SK-N-SH treated with all-trans-retinoic acid at 6 μM for 48 hours (cell line): ENCODE results near the gene NAPB.

ENCODE experiments used
- ATAC-seq: fragments of 200-7000 bp; cut with Tn5 transposase; 3 replicates; pipeline ENCODE4 v1.9.1; 2020; ENCODE audit warnings: mild to moderate bottlenecking, moderate library complexity
- ARNTL ChIP-seq: fragments of 450-650 bp; formaldehyde crosslinking; IDR thresholded peaks from 2 replicates; pipeline ENCODE4 v1.5.0; 2020; ENCODE audit warnings: low read depth, mild to moderate bottlenecking, moderate library complexity, borderline replicate concordance
- CSDC2 ChIP-seq: fragments of 250-450 bp; sonication (Bioruptor Pico); IDR thresholded peaks from 2 replicates; pipeline ENCODE4 v1.5.0; 2020; ENCODE audit warnings: mild to moderate bottlenecking, moderate library complexity
- ESRRG ChIP-seq: fragments of 250-450 bp; sonication (Bioruptor Pico); IDR thresholded peaks from 2 replicates; pipeline ENCODE4 v1.6.1; 2021; ENCODE audit warnings: mild to moderate bottlenecking
- GLIS3 ChIP-seq: fragments of 250-450 bp; sonication (Bioruptor Pico); IDR thresholded peaks from 2 replicates; pipeline ENCODE4 v1.5.0; 2020; ENCODE audit warnings: mild to moderate bottlenecking, moderate library complexity
- ISL1 ChIP-seq: fragments of 250-450 bp; sonication (Bioruptor Pico); IDR thresholded peaks from 2 replicates; pipeline ENCODE4 v2.1.2; 2022; ENCODE audit warnings: mild to moderate bottlenecking, moderate library complexity
- PPARA ChIP-seq: fragments of 250-450 bp; sonication (Bioruptor Pico); IDR thresholded peaks from 2 replicates; pipeline ENCODE4 v1.5.0; 2020; ENCODE audit warnings: mild to moderate bottlenecking, borderline replicate concordance
- RARB ChIP-seq: fragments of 250-450 bp; sonication (Bioruptor Pico); IDR thresholded peaks from 2 replicates; pipeline ENCODE4 v1.8.0; 2021; ENCODE audit warnings: mild to moderate bottlenecking, moderate library complexity
- SNAI2 ChIP-seq: fragments of 250-450 bp; sonication (Bioruptor Pico); IDR thresholded peaks from 2 replicates; pipeline ENCODE4 v1.5.0; 2020; ENCODE audit warnings: mild to moderate bottlenecking, moderate library complexity
- TCF4 ChIP-seq: fragments of 250-450 bp; sonication (Bioruptor Pico); IDR thresholded peaks from 2 replicates; pipeline ENCODE4 v1.8.0; 2021; ENCODE audit warnings: mild to moderate bottlenecking, moderate library complexity, borderline replicate concordance
- ZC3H10 ChIP-seq: fragments of 250-450 bp; sonication (Bioruptor Pico); IDR thresholded peaks from 2 replicates; pipeline ENCODE4 v1.5.1; 2021; ENCODE audit warnings: mild to moderate bottlenecking, moderate library complexity
- ZFP3 ChIP-seq: fragments of 250-450 bp; sonication (Bioruptor Pico); IDR thresholded peaks from 2 replicates; pipeline ENCODE4 v1.5.0; 2020; ENCODE audit warnings: mild to moderate bottlenecking, moderate library complexity
- ZFP30 ChIP-seq: fragments of 450-650 bp; formaldehyde crosslinking; IDR thresholded peaks from 2 replicates; pipeline ENCODE4 v1.5.0; 2022; ENCODE audit warnings: mild to moderate bottlenecking, moderate library complexity
- ZNF565 ChIP-seq: fragments of 450-650 bp; formaldehyde crosslinking; conservative IDR thresholded peaks from 2 replicates; pipeline ENCODE4 v1.5.0; 2020; ENCODE audit warnings: low read depth, mild to moderate bottlenecking, moderate library complexity
- ZNF70 ChIP-seq: fragments of 450-650 bp; formaldehyde crosslinking; IDR thresholded peaks from 2 replicates; pipeline ENCODE4 v1.5.0; 2020; ENCODE audit warnings: mild to moderate bottlenecking, moderate library complexity
- ZNF8 ChIP-seq: fragments of 450-650 bp; formaldehyde crosslinking; IDR thresholded peaks from 2 replicates; pipeline ENCODE4 v1.5.0; 2020; ENCODE audit warnings: mild to moderate bottlenecking, moderate library complexity
- TF ChIP-seq, protein P1 (sequence below): fragments of 250-450 bp; sonication (Bioruptor Pico); IDR thresholded peaks from 2 replicates; pipeline ENCODE4 v1.5.0; 2020; ENCODE audit warnings: mild to moderate bottlenecking, moderate library complexity
- TF ChIP-seq, protein P2 (sequence below): fragments of 250-450 bp; sonication (Bioruptor Pico); IDR thresholded peaks from 2 replicates; pipeline ENCODE4 v1.8.0; 2021; ENCODE audit warnings: low read depth, mild to moderate bottlenecking, moderate library complexity, borderline replicate concordance
- TF ChIP-seq, protein P3 (sequence below): fragments of 250-450 bp; sonication (Bioruptor Pico); IDR thresholded peaks from 2 replicates; pipeline ENCODE4 v1.5.1; 2020; ENCODE audit warnings: low read depth, mild to moderate bottlenecking, moderate library complexity
- TF ChIP-seq, protein P4 (sequence below): fragments of 250-450 bp; sonication (Bioruptor Pico); IDR thresholded peaks from 2 replicates; pipeline ENCODE4 v1.5.1; 2021; ENCODE audit warnings: mild to moderate bottlenecking, moderate library complexity
- TF ChIP-seq, protein P5 (sequence below): fragments of 250-450 bp; sonication (Bioruptor Pico); IDR thresholded peaks from 2 replicates; pipeline ENCODE4 v1.8.0; 2020; ENCODE audit warnings: mild to moderate bottlenecking, moderate library complexity, borderline replicate concordance

NAPB gene

DNA sequence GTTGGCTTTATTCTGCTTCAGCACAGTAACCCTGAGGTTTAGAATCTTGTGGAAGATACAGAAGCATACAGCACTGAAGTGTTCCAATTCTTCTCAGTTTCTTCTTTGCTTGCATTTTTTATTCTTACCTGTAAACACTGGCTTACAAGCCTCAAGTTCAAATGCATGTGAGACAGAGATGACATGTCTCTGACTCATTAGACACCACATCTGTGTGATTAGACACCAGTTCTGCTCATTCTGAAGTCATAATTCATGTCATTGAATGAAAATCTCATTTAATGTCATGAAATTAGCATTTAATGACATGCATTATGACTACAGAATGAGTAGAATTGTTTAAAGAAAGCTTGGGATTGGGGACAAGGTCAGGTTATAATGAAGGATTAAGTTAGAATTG, 53.5 kb downstream of the NAPB start:
- no peak for ATAC-seq
- TF ChIP-seq ISL1 (CRISPR knock-in tag) (no peak), CSDC2 (CRISPR knock-in tag) (no peak), SNAI2 (CRISPR knock-in tag) (no peak), ZFP30 (CRISPR knock-in tag) (no peak), ZNF8 (CRISPR knock-in tag) (no peak), GLIS3 (no peak), ZC3H10 (CRISPR knock-in tag) (no peak), ZNF70 (no peak), ARNTL (CRISPR knock-in tag) (no peak), PPARA (CRISPR knock-in tag) (no peak), RARB (no peak)
- TF ChIP-seq, protein P1, sequence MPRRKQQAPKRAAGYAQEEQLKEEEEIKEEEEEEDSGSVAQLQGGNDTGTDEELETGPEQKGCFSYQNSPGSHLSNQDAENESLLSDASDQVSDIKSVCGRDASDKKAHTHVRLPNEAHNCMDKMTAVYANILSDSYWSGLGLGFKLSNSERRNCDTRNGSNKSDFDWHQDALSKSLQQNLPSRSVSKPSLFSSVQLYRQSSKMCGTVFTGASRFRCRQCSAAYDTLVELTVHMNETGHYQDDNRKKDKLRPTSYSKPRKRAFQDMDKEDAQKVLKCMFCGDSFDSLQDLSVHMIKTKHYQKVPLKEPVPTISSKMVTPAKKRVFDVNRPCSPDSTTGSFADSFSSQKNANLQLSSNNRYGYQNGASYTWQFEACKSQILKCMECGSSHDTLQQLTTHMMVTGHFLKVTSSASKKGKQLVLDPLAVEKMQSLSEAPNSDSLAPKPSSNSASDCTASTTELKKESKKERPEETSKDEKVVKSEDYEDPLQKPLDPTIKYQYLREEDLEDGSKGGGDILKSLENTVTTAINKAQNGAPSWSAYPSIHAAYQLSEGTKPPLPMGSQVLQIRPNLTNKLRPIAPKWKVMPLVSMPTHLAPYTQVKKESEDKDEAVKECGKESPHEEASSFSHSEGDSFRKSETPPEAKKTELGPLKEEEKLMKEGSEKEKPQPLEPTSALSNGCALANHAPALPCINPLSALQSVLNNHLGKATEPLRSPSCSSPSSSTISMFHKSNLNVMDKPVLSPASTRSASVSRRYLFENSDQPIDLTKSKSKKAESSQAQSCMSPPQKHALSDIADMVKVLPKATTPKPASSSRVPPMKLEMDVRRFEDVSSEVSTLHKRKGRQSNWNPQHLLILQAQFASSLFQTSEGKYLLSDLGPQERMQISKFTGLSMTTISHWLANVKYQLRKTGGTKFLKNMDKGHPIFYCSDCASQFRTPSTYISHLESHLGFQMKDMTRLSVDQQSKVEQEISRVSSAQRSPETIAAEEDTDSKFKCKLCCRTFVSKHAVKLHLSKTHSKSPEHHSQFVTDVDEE (CRISPR knock-in tag), result no peak
- TF ChIP-seq, protein P2, sequence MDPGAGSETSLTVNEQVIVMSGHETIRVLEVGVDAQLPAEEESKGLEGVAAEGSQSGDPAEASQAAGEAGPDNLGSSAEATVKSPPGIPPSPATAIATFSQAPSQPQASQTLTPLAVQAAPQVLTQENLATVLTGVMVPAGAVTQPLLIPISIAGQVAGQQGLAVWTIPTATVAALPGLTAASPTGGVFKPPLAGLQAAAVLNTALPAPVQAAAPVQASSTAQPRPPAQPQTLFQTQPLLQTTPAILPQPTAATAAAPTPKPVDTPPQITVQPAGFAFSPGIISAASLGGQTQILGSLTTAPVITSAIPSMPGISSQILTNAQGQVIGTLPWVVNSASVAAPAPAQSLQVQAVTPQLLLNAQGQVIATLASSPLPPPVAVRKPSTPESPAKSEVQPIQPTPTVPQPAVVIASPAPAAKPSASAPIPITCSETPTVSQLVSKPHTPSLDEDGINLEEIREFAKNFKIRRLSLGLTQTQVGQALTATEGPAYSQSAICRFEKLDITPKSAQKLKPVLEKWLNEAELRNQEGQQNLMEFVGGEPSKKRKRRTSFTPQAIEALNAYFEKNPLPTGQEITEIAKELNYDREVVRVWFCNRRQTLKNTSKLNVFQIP (CRISPR knock-in tag), result no peak
- TF ChIP-seq, protein P3, sequence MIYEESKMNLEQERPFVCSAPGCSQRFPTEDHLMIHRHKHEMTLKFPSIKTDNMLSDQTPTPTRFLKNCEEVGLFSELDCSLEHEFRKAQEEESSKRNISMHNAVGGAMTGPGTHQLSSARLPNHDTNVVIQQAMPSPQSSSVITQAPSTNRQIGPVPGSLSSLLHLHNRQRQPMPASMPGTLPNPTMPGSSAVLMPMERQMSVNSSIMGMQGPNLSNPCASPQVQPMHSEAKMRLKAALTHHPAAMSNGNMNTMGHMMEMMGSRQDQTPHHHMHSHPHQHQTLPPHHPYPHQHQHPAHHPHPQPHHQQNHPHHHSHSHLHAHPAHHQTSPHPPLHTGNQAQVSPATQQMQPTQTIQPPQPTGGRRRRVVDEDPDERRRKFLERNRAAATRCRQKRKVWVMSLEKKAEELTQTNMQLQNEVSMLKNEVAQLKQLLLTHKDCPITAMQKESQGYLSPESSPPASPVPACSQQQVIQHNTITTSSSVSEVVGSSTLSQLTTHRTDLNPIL (CRISPR knock-in tag), result no peak
- TF ChIP-seq, protein P4, sequence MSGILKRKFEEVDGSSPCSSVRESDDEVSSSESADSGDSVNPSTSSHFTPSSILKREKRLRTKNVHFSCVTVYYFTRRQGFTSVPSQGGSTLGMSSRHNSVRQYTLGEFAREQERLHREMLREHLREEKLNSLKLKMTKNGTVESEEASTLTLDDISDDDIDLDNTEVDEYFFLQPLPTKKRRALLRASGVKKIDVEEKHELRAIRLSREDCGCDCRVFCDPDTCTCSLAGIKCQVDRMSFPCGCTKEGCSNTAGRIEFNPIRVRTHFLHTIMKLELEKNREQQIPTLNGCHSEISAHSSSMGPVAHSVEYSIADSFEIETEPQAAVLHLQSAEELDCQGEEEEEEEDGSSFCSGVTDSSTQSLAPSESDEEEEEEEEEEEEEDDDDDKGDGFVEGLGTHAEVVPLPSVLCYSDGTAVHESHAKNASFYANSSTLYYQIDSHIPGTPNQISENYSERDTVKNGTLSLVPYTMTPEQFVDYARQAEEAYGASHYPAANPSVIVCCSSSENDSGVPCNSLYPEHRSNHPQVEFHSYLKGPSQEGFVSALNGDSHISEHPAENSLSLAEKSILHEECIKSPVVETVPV (CRISPR knock-in tag), result no peak
- TF ChIP-seq, protein P5, sequence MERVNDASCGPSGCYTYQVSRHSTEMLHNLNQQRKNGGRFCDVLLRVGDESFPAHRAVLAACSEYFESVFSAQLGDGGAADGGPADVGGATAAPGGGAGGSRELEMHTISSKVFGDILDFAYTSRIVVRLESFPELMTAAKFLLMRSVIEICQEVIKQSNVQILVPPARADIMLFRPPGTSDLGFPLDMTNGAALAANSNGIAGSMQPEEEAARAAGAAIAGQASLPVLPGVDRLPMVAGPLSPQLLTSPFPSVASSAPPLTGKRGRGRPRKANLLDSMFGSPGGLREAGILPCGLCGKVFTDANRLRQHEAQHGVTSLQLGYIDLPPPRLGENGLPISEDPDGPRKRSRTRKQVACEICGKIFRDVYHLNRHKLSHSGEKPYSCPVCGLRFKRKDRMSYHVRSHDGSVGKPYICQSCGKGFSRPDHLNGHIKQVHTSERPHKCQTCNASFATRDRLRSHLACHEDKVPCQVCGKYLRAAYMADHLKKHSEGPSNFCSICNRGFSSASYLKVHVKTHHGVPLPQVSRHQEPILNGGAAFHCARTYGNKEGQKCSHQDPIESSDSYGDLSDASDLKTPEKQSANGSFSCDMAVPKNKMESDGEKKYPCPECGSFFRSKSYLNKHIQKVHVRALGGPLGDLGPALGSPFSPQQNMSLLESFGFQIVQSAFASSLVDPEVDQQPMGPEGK (CRISPR knock-in tag), result no peak

DNA sequence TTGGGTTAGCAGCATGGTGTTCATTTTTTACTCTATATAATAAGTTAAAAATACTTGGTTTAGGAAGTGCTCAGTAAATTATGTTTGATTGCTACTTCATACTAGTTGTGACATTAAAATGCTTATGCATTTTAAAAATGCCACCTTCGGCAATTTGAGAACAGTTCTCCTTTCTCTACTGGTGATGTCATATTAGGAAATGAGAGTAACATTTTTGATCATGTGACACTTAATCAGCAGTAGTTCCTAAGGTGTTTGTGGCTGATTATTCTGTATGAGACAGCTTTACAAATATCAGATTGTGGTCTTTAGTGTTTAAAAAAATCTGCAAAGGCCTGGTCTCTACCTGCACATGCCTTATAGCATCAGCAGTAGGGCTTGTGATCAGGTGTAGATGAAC, 54.9 kb downstream of the NAPB start:
- no peak for ATAC-seq
- TF ChIP-seq ZNF70 (no peak), GLIS3 (no peak), ZFP30 (CRISPR knock-in tag) (no peak), SNAI2 (CRISPR knock-in tag) (no peak), ISL1 (CRISPR knock-in tag) (no peak), ESRRG (CRISPR knock-in tag) (no peak), TCF4 (CRISPR knock-in tag) (no peak), ZFP3 (CRISPR knock-in tag) (no peak), ZNF565 (no peak)
- TF ChIP-seq, protein P5 (CRISPR knock-in tag), result no peak
- TF ChIP-seq, protein P1 (CRISPR knock-in tag), result no peak
- TF ChIP-seq, protein P4 (CRISPR knock-in tag), result no peak
- TF ChIP-seq, protein P3 (CRISPR knock-in tag), result no peak
